CD14-positive monocyte (primary cell): Measurements from ENCODE around the gene TULP1. TPM values are rescaled to one million over a fixed set of nuclear protein-coding genes. Genes with fewer than 3 reads are reported as not detected.

Experiments used
- DNase-seq, 3 donors: peaks; one replicate each; pipeline ENCODE4 v3.0.0-alpha.2; 2011 to 2022
- H2AFZ ChIP-seq: 2 replicates; pipeline ENCODE4 v1.6.0; 2012; ENCODE audit warnings: mild to moderate bottlenecking, low read depth, low read length, inconsistent platforms; ENCODE audit not compliant: insufficient read depth, poor library complexity, severe bottlenecking
- H3K27ac ChIP-seq, 2 donors: 1 replicate in 1 of 2; 2 replicates in 1 of 2; pipeline ENCODE4 v1.5.1; 2012 to 2013; ENCODE audit warnings: low read length in 2 of 2, control low read depth in 1 of 2, inconsistent platforms in 1 of 2, low read depth in 1 of 2, mild to moderate bottlenecking in 1 of 2
- H3K27me3 ChIP-seq, 2 donors: one replicate each; pipeline versions ENCODE4 v1.6.0 to v1.6.1; 2011 to 2013; ENCODE audit warnings: low read length in 2 of 2; ENCODE audit not compliant: control insufficient read depth in 2 of 2, insufficient read depth in 2 of 2
- H3K36me3 ChIP-seq, 2 donors: replicated peaks in 1 of 2; 1 replicate in 1 of 2; 2 replicates in 1 of 2; pipeline versions ENCODE4 v1.5.1 to v1.6.1; 2012 to 2013; ENCODE audit warnings: low read length in 2 of 2, control low read depth in 1 of 2, inconsistent platforms in 1 of 2, mild to moderate bottlenecking in 1 of 2; ENCODE audit not compliant: insufficient read depth in 2 of 2, control insufficient read depth in 1 of 2
- H3K4me1 ChIP-seq, 2 donors: 1 replicate in 1 of 2; 2 replicates in 1 of 2; pipeline versions ENCODE4 v1.5.1 to v1.6.1; 2012 to 2013; ENCODE audit warnings: low read length in 2 of 2, control low read depth in 1 of 2, inconsistent platforms in 1 of 2, mild to moderate bottlenecking in 1 of 2, moderate library complexity in 1 of 2; ENCODE audit not compliant: insufficient read depth in 2 of 2, control insufficient read depth in 1 of 2
- H3K4me2 ChIP-seq: replicated peaks from 2 replicates; pipeline ENCODE3; 2012; ENCODE audit warnings: low read length, moderate library complexity, mild to moderate bottlenecking; ENCODE audit not compliant: poor library complexity, severe bottlenecking; ENCODE audit errors: extremely low read depth
- H3K4me3 ChIP-seq, 3 experiments: fragments of 200-600 bp in 1 of 3; sonication (generic) in 1 of 3; replicated peaks in 1 of 3; 1 replicate in 2 of 3; 2 replicates in 1 of 3; pipeline ENCODE4 v1.5.1; 2011 to 2013; ENCODE audit warnings: low read length in 3 of 3, mild to moderate bottlenecking in 3 of 3, control low read depth in 2 of 3, low read depth in 2 of 3, inconsistent platforms in 1 of 3, moderate library complexity in 1 of 3
- H3K79me2 ChIP-seq: 2 replicates; pipeline ENCODE4 v1.6.0; 2012; ENCODE audit warnings: mild to moderate bottlenecking, control low read depth, inconsistent platforms, low read length, moderate library complexity; ENCODE audit not compliant: insufficient read depth
- H3K9ac ChIP-seq: 2 replicates; pipeline ENCODE4 v1.6.0; 2017; ENCODE audit warnings: low read length, mild to moderate bottlenecking; ENCODE audit not compliant: insufficient read depth, poor library complexity, severe bottlenecking
- H3K9me3 ChIP-seq, 2 donors: replicated peaks in 1 of 2; 1 replicate in 1 of 2; 2 replicates in 1 of 2; pipeline versions ENCODE4 v1.5.1 to v1.6.1; 2012 to 2013; ENCODE audit warnings: low read length in 2 of 2, control low read depth in 1 of 2; ENCODE audit not compliant: control insufficient read depth in 1 of 2, insufficient read depth in 1 of 2
- H4K20me1 ChIP-seq: 2 replicates; pipeline ENCODE4 v1.6.0; 2012; ENCODE audit warnings: mild to moderate bottlenecking, low read length, control low read depth, moderate library complexity; ENCODE audit not compliant: insufficient read depth
- H3K27ac Mint-ChIP-seq, 7 donors: one replicate each; pipeline ENCODE4 v1.8.0; 2020; ENCODE audit warnings: mild to moderate bottlenecking in 7 of 7, mixed read lengths in 7 of 7, moderate library complexity in 6 of 7, inconsistent platforms in 2 of 7
- H3K27me3 Mint-ChIP-seq, 3 donors: one replicate each; pipeline ENCODE4 v1.8.0; 2021 to 2022; ENCODE audit warnings: low read depth in 3 of 3, mild to moderate bottlenecking in 3 of 3, mixed read lengths in 3 of 3, moderate library complexity in 3 of 3, inconsistent platforms in 1 of 3
- H3K36me3 Mint-ChIP-seq, 2 donors: one replicate each; pipeline ENCODE4 v1.8.0; 2020; ENCODE audit warnings: mixed read lengths in 2 of 2, inconsistent platforms in 1 of 2, mild to moderate bottlenecking in 1 of 2
- H3K4me1 Mint-ChIP-seq: one replicate; pipeline ENCODE4 v1.8.0; 2020; ENCODE audit warnings: mild to moderate bottlenecking, mixed read lengths
- H3K4me3 Mint-ChIP-seq, 2 donors: one replicate each; pipeline ENCODE4 v1.8.0; 2020; ENCODE audit warnings: mild to moderate bottlenecking in 2 of 2, mixed read lengths in 2 of 2, moderate library complexity in 1 of 2
- H3K9me3 Mint-ChIP-seq, 7 donors: one replicate each; pipeline ENCODE4 v1.8.0; 2020 to 2022; ENCODE audit warnings: mixed read lengths in 7 of 7, mild to moderate bottlenecking in 6 of 7, moderate library complexity in 6 of 7, inconsistent platforms in 2 of 7
- WGBS: methylation state at CpG from one replicate; pipeline ENCODE4 v1.1.5; 2013; ENCODE audit warnings: missing lambda C conversion rate; ENCODE audit not compliant: insufficient coverage; 5-methylcytosine and 5-hydroxymethylcytosine counted together
- intact Hi-C, 2 donors: fragments of 100-400 bp; cut with micrococcal nuclease; formaldehyde crosslinking; loops; one replicate each; pipeline versions ENCODE4 v1.15.0 to v1.15.1; 2023
- polyA plus RNA-seq, 3 donors: library from polyadenylated mRNA; depleted of rRNA in 1 of 3; unstranded in 2 of 3; stranded (reverse) in 1 of 3; fragments of 300-500 nt in 2 of 3; fragments of >200 nt in 1 of 3; fragmentation: Illumina TruSeq in 2 of 3; gene quantifications; 1 replicate in 2 of 3; 2 replicates in 1 of 3; pipeline ENCODE4 v1.2.3, GENCODE V29; 2012 to 2021
- TF ChIP-seq, protein P1 (sequence below): fragments of 200-600 bp; IDR thresholded peaks from one replicate; pipeline ENCODE4 v1.8.0; 2022; ENCODE audit warnings: antibody characterized with exemption, mild to moderate bottlenecking

Gene TULP1
- polyA plus RNA-seq, 3 donors: not detected

DNA sequence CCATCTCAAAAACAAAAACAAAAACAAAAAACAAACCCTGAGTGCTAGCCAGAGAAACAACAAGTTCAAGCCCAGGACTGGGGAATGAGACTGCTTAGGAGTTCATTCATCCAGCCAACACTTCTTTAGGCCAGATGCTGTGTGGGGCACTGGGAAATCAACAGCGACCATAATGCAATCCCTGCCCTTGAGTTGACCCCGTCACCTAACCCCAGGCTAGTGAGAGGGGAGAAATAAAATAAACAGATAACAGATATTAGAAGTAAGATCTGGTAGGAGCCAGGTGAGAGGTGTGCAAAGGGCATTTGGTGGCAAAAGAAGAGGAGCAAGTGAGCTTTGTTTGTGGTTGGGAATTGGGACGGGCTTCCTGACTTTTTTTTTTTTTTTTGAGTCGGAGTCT is 49.4 kb downstream of the TULP1 start:
- Histone ChIP-seq H3K4me3 (no peak overlapping the region), H3K79me2 (peaks cover under 1% of the 10 kb centered on the region), H3K27me3 (no peaks in the 10 kb centered on the region), H3K4me2 (no peak overlapping the region), H2AFZ (no peak overlapping the region), H3K9me3 (no peaks in the 10 kb centered on the region), H3K9ac (no peak overlapping the region), H4K20me1 (no peaks in the 10 kb centered on the region), H3K27ac (no peak overlapping the region), H3K4me1 (peaks cover 7% of the 10 kb centered on the region in 2 donors), H3K36me3 (peaks cover 10 to 34% of the 10 kb centered on the region in 2 donors)
- Mint-ChIP-seq H3K36me3 (peaks cover 38 to 47% of the 10 kb centered on the region in 2 donors), H3K9me3 (peaks cover 0 to 2% (median 0%) of the 10 kb centered on the region in 7 donors), H3K4me3 (no peak overlapping the region), H3K27ac (no peak overlapping the region), H3K4me1 (peaks cover 8% of the 10 kb centered on the region), H3K27me3 (peaks cover 0 to 6% (median 2%) of the 10 kb centered on the region in 3 donors)
- DNase-seq: no peak
- TF ChIP-seq, protein P1, sequence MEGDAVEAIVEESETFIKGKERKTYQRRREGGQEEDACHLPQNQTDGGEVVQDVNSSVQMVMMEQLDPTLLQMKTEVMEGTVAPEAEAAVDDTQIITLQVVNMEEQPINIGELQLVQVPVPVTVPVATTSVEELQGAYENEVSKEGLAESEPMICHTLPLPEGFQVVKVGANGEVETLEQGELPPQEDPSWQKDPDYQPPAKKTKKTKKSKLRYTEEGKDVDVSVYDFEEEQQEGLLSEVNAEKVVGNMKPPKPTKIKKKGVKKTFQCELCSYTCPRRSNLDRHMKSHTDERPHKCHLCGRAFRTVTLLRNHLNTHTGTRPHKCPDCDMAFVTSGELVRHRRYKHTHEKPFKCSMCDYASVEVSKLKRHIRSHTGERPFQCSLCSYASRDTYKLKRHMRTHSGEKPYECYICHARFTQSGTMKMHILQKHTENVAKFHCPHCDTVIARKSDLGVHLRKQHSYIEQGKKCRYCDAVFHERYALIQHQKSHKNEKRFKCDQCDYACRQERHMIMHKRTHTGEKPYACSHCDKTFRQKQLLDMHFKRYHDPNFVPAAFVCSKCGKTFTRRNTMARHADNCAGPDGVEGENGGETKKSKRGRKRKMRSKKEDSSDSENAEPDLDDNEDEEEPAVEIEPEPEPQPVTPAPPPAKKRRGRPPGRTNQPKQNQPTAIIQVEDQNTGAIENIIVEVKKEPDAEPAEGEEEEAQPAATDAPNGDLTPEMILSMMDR: no peak
- WGBS: 94% methylated on average over 2 of the region's 4 CpGs
- intact Hi-C loops: no loop called here

- Histone ChIP-seq H3K27ac (no peak overlapping the region), H4K20me1 (no peaks in the 10 kb centered on the region), H2AFZ (no peak overlapping the region), H3K4me1 (no peaks in the 10 kb centered on the region), H3K36me3 (peaks cover 10 to 50% of the 10 kb centered on the region in 2 donors), H3K9me3 (no peaks in the 10 kb centered on the region), H3K4me2 (no peak overlapping the region), H3K4me3 (no peak overlapping the region), H3K9ac (no peak overlapping the region), H3K27me3 (no peaks in the 10 kb centered on the region), H3K79me2 (no peaks in the 10 kb centered on the region)
- H3K4me3 Mint-ChIP-seq: no peak overlapping the region
- intact Hi-C loops: no loop called here
- peaks cover 45 to 63% of the 10 kb centered on the region in 2 donors for H3K36me3 Mint-ChIP-seq
- WGBS: 100% methylated on average over 2 of the region's 3 CpGs
- no peak for DNase-seq
- peak overlapping the region in 1 of 7 donors; percentile 7 for H3K27ac Mint-ChIP-seq
- H3K4me1 Mint-ChIP-seq: peaks cover under 1% of the 10 kb centered on the region
- H3K27me3 Mint-ChIP-seq: peaks cover 0 to 3% (median 2%) of the 10 kb centered on the region in 3 donors
- TF ChIP-seq, protein P1: no peak
- H3K9me3 Mint-ChIP-seq: no peaks in the 10 kb centered on the region
Observed at GRCh38 chr6:35461270-35461669, 51.4 kb downstream of the TULP1 start.
